OCI-LY3 (cell line): ENCODE data around the gene NUP210.
A peak's percentile ranks its signal among the peaks of the same experiment; 100 is the strongest.

Source experiments
- H2AFZ ChIP-seq: fragments of 200-600, 300-600 bp; shearing (Covaris generic); 2 replicates; pipeline ENCODE4 v1.6.0; 2014; ENCODE audit warnings: antibody characterized with exemption, low read depth, low read length
- H3K27ac ChIP-seq: fragments of 200-600, 300-600 bp; sonication (generic); 2 replicates; pipeline ENCODE4 v1.5.1; 2014; ENCODE audit warnings: mild to moderate bottlenecking, low read length, moderate library complexity, mixed read lengths
- H3K27me3 ChIP-seq: fragments of 200-600, 300-600 bp; sonication (generic); 2 replicates; pipeline ENCODE4 v1.6.1; 2014; ENCODE audit warnings: low read depth, low read length, mixed read lengths
- H3K36me3 ChIP-seq: fragments of 200-600, 300-600 bp; sonication (generic); replicated peaks from 2 replicates; pipeline ENCODE3; 2014; ENCODE audit warnings: low read depth, low read length, mixed read lengths
- H3K4me1 ChIP-seq: fragments of 300-600, 200-600 bp; sonication (generic); 2 replicates; pipeline ENCODE4 v1.6.1; 2014; ENCODE audit warnings: low read length, mixed read lengths
- H3K4me2 ChIP-seq: fragments of 200-600, 300-600 bp; sonication (generic); 2 replicates; pipeline ENCODE4 v1.6.1; 2014; ENCODE audit warnings: low read length, mixed read lengths
- H3K4me3 ChIP-seq: fragments of 300-600, 200-600 bp; sonication (generic); 2 replicates; pipeline ENCODE4 v1.5.1; 2014; ENCODE audit warnings: antibody characterized with exemption, mild to moderate bottlenecking, low read length, moderate library complexity
- H3K79me2 ChIP-seq: fragments of 300-600, 200-600 bp; shearing (Covaris generic); 2 replicates; pipeline ENCODE4 v1.6.1; 2014; ENCODE audit warnings: mild to moderate bottlenecking, low read length, mixed read lengths
- H3K9ac ChIP-seq: fragments of 300-600, 200-600 bp; shearing (Covaris generic); 2 replicates; pipeline ENCODE4 v1.6.0; 2014; ENCODE audit warnings: mild to moderate bottlenecking, low read length, moderate library complexity
- H3K9me3 ChIP-seq: fragments of 200-600, 300-600 bp; shearing (Covaris generic); 2 replicates; pipeline ENCODE4 v1.6.1; 2014; ENCODE audit warnings: low read length, mixed read lengths; ENCODE audit not compliant: insufficient read depth
- H4K20me1 ChIP-seq: fragments of 200-600, 300-600 bp; sonication (generic); 2 replicates; pipeline ENCODE4 v1.6.1; 2016; ENCODE audit warnings: low read length, mixed read lengths; ENCODE audit not compliant: insufficient read depth
- CTCF ChIP-seq: fragments of 200-600, 300-600 bp; sonication (generic); IDR thresholded peaks from 2 replicates; pipeline ENCODE4 v1.5.1; 2014; ENCODE audit warnings: antibody characterized with exemption, low read length, low read depth
- EZH2phosphoT487 ChIP-seq: fragments of 200-600 bp; shearing (Covaris generic); IDR thresholded peaks from 2 replicates; pipeline ENCODE4 v1.6.1; 2018; ENCODE audit warnings: antibody characterized with exemption, mixed run types, low read depth

The NUP210 gene

DNA sequence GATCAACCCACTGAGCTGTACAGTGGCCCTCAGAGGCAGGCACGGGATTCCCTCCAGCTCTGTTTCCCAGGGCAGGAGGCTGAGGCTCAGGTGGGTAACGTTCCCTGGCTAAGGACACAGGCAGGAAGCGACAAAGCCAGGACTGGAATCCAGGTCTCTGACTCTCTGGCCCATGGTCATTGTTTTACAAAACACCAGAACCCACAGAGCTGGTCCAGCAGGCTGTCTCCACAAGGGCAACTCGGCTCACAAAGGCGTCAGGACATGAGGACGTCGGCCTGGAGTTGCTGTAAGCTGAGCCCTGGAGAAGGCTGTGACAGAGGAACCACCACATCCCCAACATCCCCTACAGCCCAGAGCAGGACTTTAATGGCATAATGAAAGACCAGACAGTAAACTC is 30.7 kb downstream of the NUP210 start:
- Histone ChIP-seq H3K9ac (no peak overlapping the region), H2AFZ (no peak overlapping the region), H3K4me3 (no peak overlapping the region), H3K36me3 (peaks cover 98% of the 10 kb centered on the region), H4K20me1 (peaks cover 25% of the 10 kb centered on the region), H3K79me2 (peaks cover 18% of the 10 kb centered on the region), H3K9me3 (no peaks in the 10 kb centered on the region), H3K4me2 (no peak overlapping the region), H3K27me3 (no peaks in the 10 kb centered on the region), H3K4me1 (no peaks in the 10 kb centered on the region), H3K27ac (no peak overlapping the region)
- TF ChIP-seq CTCF = no peak
- TF ChIP-seq EZH2phosphoT487 = no peak

- Histone ChIP-seq H3K4me3 (no peak overlapping the region), H4K20me1 (peaks cover 21% of the 10 kb centered on the region; the same call in 1 of the 2 replicates), H3K36me3 (peaks cover 97% of the 10 kb centered on the region), H3K9ac (no peak overlapping the region), H3K79me2 (peaks cover 16% of the 10 kb centered on the region), H2AFZ (no peak overlapping the region), H3K27ac (no peak overlapping the region), H3K9me3 (no peaks in the 10 kb centered on the region), H3K4me1 (no peaks in the 10 kb centered on the region), H3K4me2 (no peak overlapping the region), H3K27me3 (no peaks in the 10 kb centered on the region)
- TF ChIP-seq CTCF = no peak
- TF ChIP-seq EZH2phosphoT487 = no peak
Observed at GRCh38 chr3:13388816-13389215, 31.3 kb downstream of the NUP210 start.

- Histone ChIP-seq H3K4me2 (no peak overlapping the region), H3K9ac (no peak overlapping the region), H3K9me3 (no peaks in the 10 kb centered on the region), H3K79me2 (peaks cover 20% of the 10 kb centered on the region), H3K36me3 (peaks cover 89% of the 10 kb centered on the region), H3K27ac (no peak overlapping the region), H2AFZ (no peak overlapping the region), H3K4me1 (peaks cover 28% of the 10 kb centered on the region), H4K20me1 (peaks cover 20% of the 10 kb centered on the region), H3K4me3 (no peak overlapping the region), H3K27me3 (no peaks in the 10 kb centered on the region)
- no peak for TF ChIP-seq CTCF
- TF ChIP-seq EZH2phosphoT487 = no peak
Observed at GRCh38 chr3:13385373-13385965, 34.7 kb downstream of the NUP210 start.

- no peak overlapping the region for H3K9ac ChIP-seq
Observed at GRCh38 chr3:13380971-13381370, 39.2 kb downstream of the NUP210 start.

More at GRCh38 chr3:13380971-13381370, 39.2 kb downstream of the NUP210 start:
- Histone ChIP-seq H3K27ac (peak overlapping the region; percentile 58), H4K20me1 (peaks cover 28% of the 10 kb centered on the region), H2AFZ (no peak overlapping the region), H3K4me1 (peaks cover 35% of the 10 kb centered on the region), H3K4me3 (no peak overlapping the region), H3K4me2 (peak overlapping the region; percentile 14), H3K27me3 (no peaks in the 10 kb centered on the region), H3K36me3 (peaks cover 85% of the 10 kb centered on the region), H3K9me3 (no peaks in the 10 kb centered on the region), H3K79me2 (peaks cover 38% of the 10 kb centered on the region)
- no peak for TF ChIP-seq CTCF
- TF ChIP-seq EZH2phosphoT487 = no peak
